Adrenal gland (tissue), 12 donors: ENCODE results near the gene ITPRID1. TPM values are rescaled to one million over a fixed set of nuclear protein-coding genes. Genes with fewer than 3 reads are reported as not detected.
A peak's percentile ranks its signal among the peaks of the same experiment; 100 is the strongest.

Source experiments
- DNase-seq, 7 donors: peaks; one replicate each; pipeline ENCODE4 v3.0.0-alpha.2; 2019 to 2020
- H3K27ac ChIP-seq, 5 donors: fragments of 200-600 bp; sonication (generic) in 4 of 5; 1 replicate in 3 of 5; 2 replicates in 2 of 5; pipeline versions ENCODE4 v1.5.1 to v1.8.0; 2016 to 2020; ENCODE audit warnings: mild to moderate bottlenecking in 1 of 5
- H3K27me3 ChIP-seq: fragments of 200-600 bp; 2 replicates; pipeline ENCODE4 v1.8.0; 2021
- H3K36me3 ChIP-seq, 2 donors: fragments of 200-600 bp; replicated peaks in 1 of 2; 1 replicate in 1 of 2; 2 replicates in 1 of 2; pipeline versions ENCODE4 v1.5.1 to v1.8.0; 2018 to 2022
- H3K4me1 ChIP-seq, 2 donors: fragments of 200-600 bp; replicated peaks in 1 of 2; 1 replicate in 1 of 2; 2 replicates in 1 of 2; pipeline versions ENCODE4 v1.5.1 to v1.8.0; 2018 to 2021
- H3K4me3 ChIP-seq, 4 donors: fragments of 200-600 bp; sonication (generic) in 3 of 4; one replicate each; pipeline ENCODE4 v1.5.1; 2016 to 2018
- H3K9me3 ChIP-seq, 3 donors: fragments of 200-600 bp; sonication (generic) in 1 of 3; replicated peaks in 1 of 3; 1 replicate in 2 of 3; 2 replicates in 1 of 3; pipeline versions ENCODE4 v1.5.1 to v1.8.0; 2016 to 2021
- CTCF ChIP-seq, 6 experiments: fragments of 450-650 bp in 4 of 6; fragments of 200-600 bp in 2 of 6; sonication (generic) in 1 of 6; IDR thresholded peaks; 1 replicate in 5 of 6; 2 replicates in 1 of 6; pipeline versions ENCODE4 v1.5.1 to v1.8.0; 2016 to 2021; ENCODE audit warnings: antibody characterized with exemption in 6 of 6, mild to moderate bottlenecking in 2 of 6, moderate library complexity in 1 of 6
- POLR2A ChIP-seq, 2 donors: fragments of 450-650 bp; IDR thresholded peaks; one replicate each; pipeline ENCODE4 v1.6.1; 2017; ENCODE audit warnings: antibody characterized with exemption in 2 of 2, mild to moderate bottlenecking in 2 of 2, moderate library complexity in 1 of 2
- WGBS, 4 donors: extraction: QIAGEN DNeasy Blood & Tissue Kit in 2 of 4; methylation state at CpG; one replicate each; pipeline versions ENCODE4 v1.1.5 to v1.1.7; 2013 to 2017; 5-methylcytosine and 5-hydroxymethylcytosine counted together
- intact Hi-C, 2 donors: fragments of 100-400 bp; cut with DNase I; formaldehyde crosslinking; loops; one replicate each; pipeline versions ENCODE4 v1.14.1 to v1.15.0; 2022 to 2023
- polyA plus RNA-seq, 3 donors: library from polyadenylated mRNA; stranded (reverse); fragments of 200-250 nt in 2 of 3; fragments of 350-450 nt in 1 of 3; fragmentation: Illumina TruSeq in 1 of 3; extraction: RNeasy Lipid Tissue Mini Kit (QIAGEN cat#74804) in 1 of 3; gene quantifications; one replicate each; pipeline ENCODE4 v1.2.3, GENCODE V29; 2013 to 2014
- total RNA-seq, 9 donors: library from RNA; depleted of rRNA in 4 of 9; stranded (reverse); fragments of >200 nt in 4 of 9; fragments of 120-200 nt in 1 of 9; fragmentation: NEBNext Ultra II Directional in 1 of 9; extraction: Animal tissue kit (Norgen Biotek cat#: 25700) in 1 of 9; gene quantifications; one replicate each; pipeline versions ENCODE4 v1.1.0 to v1.2.4, GENCODE V29; 2013 to 2023
- donor health status: healthy with polysubstance abuse.
- donor health status: Bipolar disorder and iron deficiency.
- donor health status: DM: yes; HTN: yes; CAD: no.
- donor health status: DM: no; HTN: no; CAD: no.
- donor health status: DM: no; HTN: no; CAD: no.
- donor health status: DM: yes; HTN: yes; CAD: no.

The ITPRID1 gene
- total and polyA plus RNA-seq, 12 donors: 0.06 TPM; not detected in 11

GRCh38 chr7:31648288-31648687 is 134.4 kb downstream of the ITPRID1 start:
- Histone ChIP-seq H3K27ac (no peak overlapping the region), H3K4me3 (no peak overlapping the region), H3K36me3 (no peaks in the 10 kb centered on the region), H3K4me1 (no peaks in the 10 kb centered on the region), H3K27me3 (no peaks in the 10 kb centered on the region), H3K9me3 (no peaks in the 10 kb centered on the region)
- TF ChIP-seq POLR2A (IDR thresholded peaks at IDR 0.05) (no peak), CTCF (IDR thresholded peaks at IDR 0.05) (peak in 3 of 6 experiments; percentile 29 to 34 (median 30))
- DNase-seq: no peak
- WGBS, 4 donors: 85 to 100% (median 91%) methylated on average over 1 of the region's 1 CpG
- intact Hi-C loops: loop anchor here in 1 of 2 donors (5.0 kb wide), 2 partner anchors 56 to 89 kb away; no protein-coding TSS in a partner anchor

GRCh38 chr7:31648880-31649279 is 135.0 kb downstream of the ITPRID1 start:
- intact Hi-C loops: loop anchor here in 1 of 2 donors (5.0 kb wide), 2 partner anchors 57 to 88 kb away; no protein-coding TSS in a partner anchor
- no peaks in the 10 kb centered on the region for H3K9me3 ChIP-seq
- DNase-seq: no peak
- TF ChIP-seq CTCF (IDR thresholded peaks at IDR 0.05): no peak
- H3K27me3 ChIP-seq: no peaks in the 10 kb centered on the region
- no peak overlapping the region for H3K4me3 ChIP-seq
- H3K4me1 ChIP-seq: no peaks in the 10 kb centered on the region
- H3K27ac ChIP-seq: no peak overlapping the region
- no peaks in the 10 kb centered on the region for H3K36me3 ChIP-seq
- 76 to 91% (median 78%) methylated on average over 4 of the region's 4 CpGs for WGBS, 4 donors

DNA sequence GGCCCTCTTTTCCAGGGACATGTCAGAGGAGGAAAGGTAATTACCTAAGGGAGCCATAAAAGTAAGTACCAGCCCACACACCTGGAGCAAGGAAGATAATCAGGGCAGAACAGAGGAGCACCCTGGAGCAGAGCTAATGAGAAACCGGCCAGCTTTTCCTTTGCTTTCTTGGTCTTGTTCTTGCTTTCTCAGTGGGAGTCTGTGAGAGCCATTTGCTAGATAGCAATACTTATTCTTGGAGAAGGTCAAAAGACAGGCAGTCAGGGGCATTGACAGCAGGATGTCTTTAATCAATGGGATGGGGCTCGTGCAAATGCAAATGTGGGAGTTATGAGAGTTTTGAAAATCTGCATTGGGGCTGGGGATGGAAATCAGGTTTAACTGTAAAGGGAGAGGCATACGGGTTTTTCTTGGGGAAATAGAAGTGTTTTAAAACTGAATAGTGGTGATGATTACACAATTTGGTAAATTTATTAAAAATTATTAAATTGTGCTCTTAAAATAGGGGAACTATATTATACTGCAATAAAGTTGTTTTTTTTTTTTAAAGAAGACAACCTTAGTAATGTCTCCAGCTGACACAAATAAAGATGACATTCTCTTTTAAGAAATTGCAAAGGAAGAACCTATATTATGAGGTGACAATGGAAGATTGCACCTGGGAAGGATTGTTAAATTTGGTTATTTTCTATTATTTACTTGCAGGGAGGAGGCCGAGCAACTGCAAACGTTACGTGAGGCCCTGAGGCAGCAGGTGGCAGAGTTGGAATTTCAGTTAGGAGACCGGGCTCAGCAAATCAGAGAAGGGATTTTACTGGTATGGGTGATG is 137.6 kb downstream of the ITPRID1 start:
- intact Hi-C loops: loop anchor here in 1 of 2 donors (10.0 kb wide), 1 partner anchor 83 kb away; no protein-coding TSS in a partner anchor
- H3K4me1 ChIP-seq: no peaks in the 10 kb centered on the region
- no peaks in the 10 kb centered on the region for H3K9me3 ChIP-seq
- no peak for DNase-seq
- no peaks in the 10 kb centered on the region for H3K27me3 ChIP-seq
- no peak overlapping the region for H3K4me3 ChIP-seq
- no peak overlapping the region for H3K27ac ChIP-seq
- 65 to 75% (median 70%) methylated on average over 7 of the region's 7 CpGs for WGBS, 4 donors
- TF ChIP-seq CTCF (IDR thresholded peaks at IDR 0.05) (no peak), POLR2A (IDR thresholded peaks at IDR 0.05) (no peak)
- H3K36me3 ChIP-seq: no peaks in the 10 kb centered on the region

GRCh38 chr7:31652063-31652326 is 138.1 kb downstream of the ITPRID1 start:
- no peak for DNase-seq
- Histone ChIP-seq H3K27ac (no peak overlapping the region), H3K4me3 (no peak overlapping the region), H3K36me3 (no peaks in the 10 kb centered on the region), H3K9me3 (no peaks in the 10 kb centered on the region), H3K27me3 (no peaks in the 10 kb centered on the region), H3K4me1 (no peaks in the 10 kb centered on the region)
- no peak for TF ChIP-seq POLR2A (IDR thresholded peaks at IDR 0.05)
- TF ChIP-seq CTCF (IDR thresholded peaks at IDR 0.05): no peak
- intact Hi-C loops: loop anchor here in 1 of 2 donors (10.0 kb wide), 1 partner anchor 83 kb away; no protein-coding TSS in a partner anchor
